Stimulated activated CD4-positive, alpha-beta T cell treated with anti-CD3 and anti-CD28 coated beads, Interleukin-15, amount 100 ng/mL, for 24 hours (primary cell): ENCODE measurements around the gene EPB41L5.
"Not testable (repeated sequence)": the region's sequence is repeated elsewhere in the genome, so short reads cannot be mapped to it uniquely, and the experiment has no call there.

Experiments
- DNase-seq: peaks from one replicate; pipeline ENCODE4 v3.0.0-alpha.2; 2020

The EPB41L5 gene

DNA sequence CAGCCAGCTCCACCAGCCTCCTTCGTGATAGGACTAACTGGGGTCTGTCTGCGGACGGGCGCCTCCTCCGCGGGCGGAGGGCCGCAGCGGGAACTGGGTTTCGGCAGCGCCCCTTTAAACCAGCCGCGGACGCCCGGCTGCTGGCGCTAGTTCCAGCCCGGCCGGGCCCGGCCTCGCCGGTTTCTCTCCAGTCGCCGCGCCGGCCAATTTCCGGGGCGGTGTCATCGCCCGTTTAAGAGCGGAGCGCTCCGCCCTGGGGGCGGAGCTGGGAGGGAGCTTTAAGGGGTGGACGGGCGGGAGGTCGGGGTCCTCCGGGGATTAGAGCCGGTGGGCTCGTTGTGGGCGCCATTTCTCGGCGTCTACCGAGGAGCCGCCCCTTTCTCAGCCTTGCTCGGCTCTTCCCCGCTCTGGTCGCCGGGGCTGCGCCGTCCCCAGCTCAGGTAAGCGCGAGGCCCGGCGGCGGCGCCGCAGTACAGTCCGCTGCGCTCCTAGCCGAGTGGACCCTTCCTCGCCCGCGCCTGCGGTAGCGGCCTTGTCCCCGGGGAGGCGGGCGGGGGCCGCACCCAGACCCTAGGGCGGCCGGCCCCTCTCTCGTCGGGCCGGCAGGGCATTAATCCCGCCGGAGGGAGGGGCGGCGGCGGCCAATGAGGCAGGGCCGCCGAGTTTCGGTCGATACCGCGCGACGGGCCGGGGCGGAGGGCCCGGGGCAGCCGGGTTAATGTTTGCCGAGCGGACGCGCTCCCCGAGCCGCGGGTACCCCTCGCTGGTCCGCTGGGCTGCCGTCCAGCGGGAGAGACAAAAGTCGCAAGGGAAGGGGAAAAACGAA is at the start of gene EPB41L5:
TSS of gene EPB41L5 (plus strand) at position 307 of the 826 bp plus-strand sequence. CDS start 6,008 bp downstream, outside the sequence.
- peak; percentile 89 for DNase-seq

DNA sequence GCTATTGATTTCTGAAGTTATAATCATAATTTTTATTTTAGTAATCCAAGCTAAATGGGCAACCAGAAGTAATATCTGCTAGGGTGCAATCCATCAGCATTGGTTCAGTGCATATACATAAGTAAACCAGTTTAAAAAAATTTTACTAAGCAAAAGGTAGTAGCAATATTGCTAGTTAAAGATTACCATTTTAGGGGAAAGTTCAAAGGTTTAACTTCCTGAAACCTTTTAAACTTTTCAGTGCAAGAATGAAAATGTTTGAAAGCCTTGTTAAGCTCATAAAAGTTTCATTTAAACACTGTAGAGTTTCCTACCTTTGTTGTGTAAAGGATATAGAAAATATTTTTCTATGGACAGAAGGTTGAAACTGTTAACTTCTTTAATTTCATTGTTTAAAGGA is 31.0 kb upstream of the EPB41L5 start:
- DNase-seq: no peak

DNA sequence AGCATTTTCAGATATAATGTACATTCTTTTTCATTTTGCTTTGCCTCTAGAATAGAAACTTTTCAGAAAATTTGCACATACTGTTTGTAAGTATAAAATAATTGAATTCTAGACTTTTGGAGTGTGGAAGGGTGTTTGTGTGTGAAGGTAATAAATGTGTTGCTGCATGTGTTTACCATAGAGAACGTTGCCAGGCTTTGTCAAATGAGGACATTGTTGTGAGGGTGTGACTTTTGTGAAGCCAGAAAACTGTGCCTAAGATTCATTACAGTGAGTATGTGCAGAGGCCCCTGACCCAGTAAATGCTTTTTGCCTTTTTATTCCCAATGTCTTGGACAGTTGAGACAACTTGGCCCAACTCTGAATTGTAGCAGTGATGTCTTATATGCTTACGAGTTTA is 30.4 kb upstream of the EPB41L5 start:
- DNase-seq: no peak

DNA sequence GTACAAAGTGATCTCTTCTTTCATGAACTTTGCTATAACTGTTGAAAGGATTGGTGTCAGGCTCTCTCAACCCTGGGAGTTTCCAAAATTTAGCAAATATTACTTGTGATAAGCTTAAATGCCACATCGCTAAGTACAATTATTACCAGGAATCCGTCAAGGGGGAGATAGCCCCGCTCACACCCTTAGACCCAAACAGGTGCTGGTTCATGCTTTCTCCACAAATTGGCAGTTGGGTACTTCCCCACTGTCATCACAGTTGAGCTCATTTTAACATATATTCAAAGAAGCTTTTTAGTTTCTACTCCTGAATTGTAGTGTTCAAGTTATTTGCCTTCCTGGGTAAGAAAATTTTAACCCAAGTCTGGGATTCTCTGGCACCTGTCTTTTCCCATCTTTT is 29.8 kb upstream of the EPB41L5 start:
- DNase-seq: no peak

DNA sequence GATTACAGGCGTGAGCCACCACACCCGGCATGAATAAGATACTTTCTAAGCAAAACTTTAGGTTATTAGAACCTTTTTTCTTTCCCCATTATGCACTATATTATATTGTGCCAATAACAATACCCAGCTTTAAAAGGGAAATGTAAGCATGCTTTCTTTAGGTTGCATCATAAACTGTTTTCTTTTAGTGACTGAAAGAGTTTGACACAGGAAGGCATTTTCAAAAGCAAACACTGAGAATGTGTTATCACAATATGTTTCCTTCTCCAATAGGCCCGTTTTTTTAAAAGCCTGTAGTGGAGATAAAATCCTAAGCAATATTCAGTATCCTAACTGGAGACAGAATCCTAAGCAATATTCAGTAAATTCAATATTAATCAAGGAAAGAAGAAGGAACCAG is 16.7 kb upstream of the EPB41L5 start:
- no peak for DNase-seq

DNA sequence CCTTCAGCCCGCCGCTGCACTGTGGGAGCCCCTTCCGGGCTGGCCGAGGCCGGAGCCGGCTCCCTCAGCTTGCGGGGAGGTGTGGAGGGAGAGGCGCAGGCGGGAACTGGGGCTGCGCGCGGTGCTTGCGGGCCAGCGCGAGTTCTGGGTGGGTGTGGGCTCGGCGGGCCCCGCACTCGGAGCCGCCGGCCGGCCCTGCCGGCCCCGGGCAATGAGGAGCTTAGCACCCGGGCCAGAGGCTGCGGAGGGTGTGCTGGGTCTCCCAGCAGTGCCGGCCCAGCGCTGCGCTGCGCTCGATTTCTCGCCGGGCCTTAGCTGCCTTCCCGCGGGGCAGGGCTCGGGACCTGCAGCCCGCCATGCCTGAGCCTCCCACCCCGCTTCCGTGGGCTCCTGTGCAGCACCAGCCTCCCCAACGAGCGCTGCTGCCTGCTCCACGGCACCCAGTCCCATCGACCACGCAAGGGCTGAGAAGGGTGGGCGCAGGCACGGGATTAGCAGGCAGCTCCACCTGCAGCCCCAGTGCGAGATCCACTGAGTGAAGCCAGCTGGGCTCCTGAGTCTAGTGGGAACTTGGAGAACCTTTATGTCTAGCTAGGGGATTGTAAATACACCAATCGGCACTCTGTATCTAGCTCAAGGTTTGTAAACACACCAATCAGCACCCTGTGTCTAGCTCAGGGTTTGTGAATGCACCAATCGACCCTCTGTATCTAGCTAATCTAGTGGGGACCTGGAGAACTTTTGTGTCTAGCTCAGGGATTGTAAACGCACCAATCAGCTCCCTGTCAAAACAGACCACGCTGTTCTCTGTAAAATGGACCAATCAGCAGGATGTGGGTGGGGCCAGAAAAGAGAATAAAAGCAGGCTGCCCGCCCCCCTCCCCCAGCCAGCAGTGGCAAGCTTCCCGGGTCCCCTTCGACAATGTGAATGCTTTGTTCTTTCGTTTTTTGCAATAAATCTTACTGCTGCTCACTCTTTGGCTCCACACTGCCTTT is 15.7 kb upstream of the EPB41L5 start:
- not testable (repeated sequence) for DNase-seq

DNA sequence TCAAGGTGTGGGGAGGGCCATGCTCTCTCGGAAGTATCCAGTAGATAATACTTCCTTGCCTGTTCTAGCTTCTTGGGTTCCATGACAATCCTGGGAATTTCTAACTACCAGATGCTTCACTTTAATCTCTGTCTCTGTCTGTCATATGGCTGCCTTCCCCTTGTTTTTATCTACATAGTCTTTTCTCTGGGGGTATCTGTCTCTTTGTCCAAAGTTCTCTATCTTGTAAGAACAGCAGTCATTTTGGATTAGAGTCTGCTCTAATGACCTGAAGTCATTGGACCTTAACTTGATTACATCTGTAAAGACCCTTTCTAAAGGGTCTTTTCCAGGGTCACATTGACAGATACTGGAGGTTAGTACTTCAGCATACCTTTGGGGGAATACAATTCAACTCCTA is 11.4 kb upstream of the EPB41L5 start:
- no peak for DNase-seq

DNA sequence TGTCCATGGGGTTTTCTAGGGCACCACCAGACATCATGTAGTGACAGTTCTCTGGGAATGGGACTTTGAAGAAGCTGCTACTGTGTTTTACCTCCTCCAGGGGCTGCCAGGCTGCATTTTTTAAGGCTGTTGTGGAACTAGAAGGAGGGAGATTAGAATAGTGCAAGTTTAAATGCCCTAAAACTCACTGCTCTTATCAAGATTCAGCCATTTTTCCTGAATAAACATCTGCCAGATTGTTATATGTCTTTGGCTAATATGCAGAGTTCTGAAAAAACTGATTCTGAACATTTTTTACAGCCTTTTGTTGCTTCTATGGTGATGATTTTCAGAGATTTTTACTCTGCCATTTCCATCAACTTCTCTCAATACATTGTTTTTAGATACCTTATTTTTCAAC is 8.6 kb upstream of the EPB41L5 start:
- DNase-seq: no peak

DNA sequence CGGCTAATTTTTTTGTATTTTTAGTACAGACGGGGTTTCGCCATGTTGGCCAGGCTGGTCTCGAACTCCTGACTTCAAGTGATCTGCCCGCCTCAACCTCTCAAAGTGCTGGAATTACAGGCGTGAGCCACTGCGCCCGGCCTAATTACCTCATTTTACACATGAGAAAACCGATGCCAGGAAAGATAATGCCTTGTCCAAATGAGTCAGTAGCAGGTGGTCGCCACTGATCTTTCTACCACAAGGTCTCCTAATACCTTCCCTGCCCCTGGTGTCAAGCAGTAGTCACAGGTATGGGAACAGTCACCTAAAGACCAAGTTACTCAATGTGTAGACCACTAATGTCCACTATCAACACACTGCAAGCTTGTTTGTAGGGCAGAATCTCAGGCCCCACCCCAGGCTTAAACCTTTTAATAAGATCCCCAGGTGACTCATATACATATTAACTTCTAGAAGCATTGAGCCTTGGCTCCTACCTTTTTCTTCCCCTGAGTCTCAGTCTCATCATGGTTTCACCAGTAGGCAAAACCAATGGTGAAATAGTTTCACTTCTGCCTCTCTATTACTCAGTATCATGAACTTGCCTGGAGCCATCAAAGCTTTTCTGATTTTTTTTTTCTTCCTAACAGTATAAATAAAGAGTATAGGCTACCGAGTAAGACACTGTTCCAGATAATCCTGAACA is 6.9 kb upstream of the EPB41L5 start:
- DNase-seq: no peak

DNA sequence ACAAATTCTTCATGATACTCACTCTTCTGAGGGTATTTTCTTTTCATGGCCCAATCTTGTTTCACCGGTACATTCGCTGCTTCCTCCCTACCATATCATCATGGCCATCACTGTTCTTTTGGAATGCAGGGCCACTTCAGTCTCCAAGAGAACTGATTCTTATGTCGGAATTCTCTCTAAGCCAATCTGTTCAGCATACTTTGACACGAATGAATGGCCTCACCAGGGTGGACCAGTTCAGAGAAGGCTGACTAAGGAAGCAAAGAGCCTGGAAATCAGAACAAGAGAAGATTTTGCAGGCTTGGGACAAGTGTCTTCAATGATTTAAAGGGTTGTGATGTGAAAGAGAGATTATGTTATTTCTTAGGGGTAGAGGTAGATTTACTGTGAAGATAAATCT is 5.0 kb upstream of the EPB41L5 start:
- DNase-seq: no peak

DNA sequence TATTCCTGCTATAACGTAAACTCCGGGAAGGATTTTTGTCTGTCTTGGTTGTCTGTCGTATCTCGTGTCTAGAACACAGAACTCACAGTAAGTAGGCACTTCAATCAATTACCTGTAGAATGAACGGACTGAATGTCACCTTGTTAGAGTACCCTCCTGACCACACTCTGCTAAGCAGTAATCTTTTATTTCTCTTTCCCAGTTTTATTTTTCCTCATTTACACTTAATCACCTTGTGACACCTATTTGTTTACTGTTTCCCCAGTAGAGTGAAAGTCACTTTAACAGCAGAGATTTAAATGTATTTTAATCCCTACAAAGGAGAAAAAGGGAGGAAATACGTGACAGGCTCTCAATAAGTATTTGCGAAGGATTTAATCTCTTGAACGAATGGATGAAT is 514 bp upstream of the EPB41L5 start:
- DNase-seq: no peak

DNA sequence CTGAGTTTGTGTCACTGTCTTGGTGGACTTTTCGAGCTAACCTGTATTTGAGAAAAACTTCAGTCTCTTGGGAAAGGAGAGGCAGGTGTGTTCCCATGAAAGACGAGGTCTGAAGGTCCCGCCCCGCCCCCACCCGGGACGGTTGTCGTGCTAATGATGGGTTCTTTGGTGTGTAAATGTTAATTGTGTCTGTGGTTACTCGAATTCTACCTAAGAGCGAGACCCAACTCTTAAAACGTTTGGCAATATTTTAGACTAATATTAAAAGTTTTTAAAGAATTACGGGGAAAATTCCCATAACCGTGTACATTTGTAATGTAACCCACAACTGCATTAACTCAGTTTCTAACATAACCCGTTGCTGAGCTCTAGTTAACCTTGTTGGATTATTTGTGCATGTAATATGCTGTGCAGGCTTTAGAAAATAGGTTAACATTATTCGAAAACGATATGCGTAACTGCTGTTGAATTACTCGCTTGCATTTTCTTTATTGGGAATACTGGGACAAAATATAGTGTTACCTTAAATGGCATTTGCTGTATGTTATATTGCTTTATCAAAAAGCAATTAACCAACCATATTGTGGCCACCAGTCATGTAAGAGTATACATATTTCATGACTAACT is 833 bp downstream of the EPB41L5 start:
- peak; percentile 22 for DNase-seq

DNA sequence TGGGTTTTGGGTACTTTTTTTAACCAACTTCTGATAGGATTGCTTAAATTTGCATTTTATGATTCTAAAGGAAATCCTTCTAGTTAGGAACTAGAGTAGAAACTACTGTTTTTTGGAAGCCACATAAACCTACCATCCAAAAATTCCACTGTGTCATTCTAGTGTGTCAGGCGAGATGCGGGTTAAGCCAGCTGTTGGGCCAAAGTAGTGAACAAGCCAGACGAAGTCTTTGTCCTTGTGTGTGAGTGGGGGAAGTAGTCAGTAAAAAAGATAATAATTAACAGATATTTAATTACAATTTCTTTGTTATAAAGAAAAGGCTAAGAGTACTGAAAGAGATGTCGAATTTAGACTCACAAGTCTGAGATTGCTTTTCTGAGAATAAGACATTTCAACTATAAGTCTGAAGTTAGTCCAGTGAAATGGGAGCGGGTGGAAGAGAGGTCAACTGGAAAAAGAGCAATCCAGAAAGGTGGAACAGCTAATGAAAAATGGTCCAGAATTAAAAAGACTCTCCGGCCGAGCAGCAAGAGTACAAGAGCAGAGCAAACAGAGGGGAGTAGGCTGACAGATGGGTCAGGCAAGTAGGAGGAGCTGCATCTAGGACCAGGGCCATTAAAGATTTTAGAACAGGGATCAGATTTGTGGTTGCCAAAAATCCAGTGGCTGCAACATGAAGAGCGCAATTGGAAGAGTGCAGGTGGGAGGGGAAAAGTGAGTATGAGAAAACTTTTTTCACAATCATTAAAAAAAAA is 1.5 kb downstream of the EPB41L5 start:
- DNase-seq: no peak

DNA sequence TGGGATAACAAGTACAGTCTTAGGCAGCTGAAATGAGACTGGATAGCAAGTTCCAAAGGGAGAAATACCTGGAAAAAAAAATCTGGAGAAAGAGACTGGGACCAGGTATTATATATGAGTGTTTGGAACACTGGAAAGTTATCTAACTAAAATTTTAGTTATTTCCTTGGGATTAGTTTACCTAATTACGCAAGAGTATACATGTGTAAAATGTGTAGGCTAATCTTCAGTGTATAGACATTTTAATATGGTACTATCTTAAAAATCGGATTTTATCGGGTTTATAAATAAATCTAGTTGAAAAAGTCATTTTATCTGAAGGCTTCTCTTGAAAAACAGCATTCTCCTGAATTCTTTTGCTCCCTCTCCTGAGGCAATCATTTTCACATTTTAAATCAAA is 3.9 kb downstream of the EPB41L5 start:
- no peak for DNase-seq

DNA sequence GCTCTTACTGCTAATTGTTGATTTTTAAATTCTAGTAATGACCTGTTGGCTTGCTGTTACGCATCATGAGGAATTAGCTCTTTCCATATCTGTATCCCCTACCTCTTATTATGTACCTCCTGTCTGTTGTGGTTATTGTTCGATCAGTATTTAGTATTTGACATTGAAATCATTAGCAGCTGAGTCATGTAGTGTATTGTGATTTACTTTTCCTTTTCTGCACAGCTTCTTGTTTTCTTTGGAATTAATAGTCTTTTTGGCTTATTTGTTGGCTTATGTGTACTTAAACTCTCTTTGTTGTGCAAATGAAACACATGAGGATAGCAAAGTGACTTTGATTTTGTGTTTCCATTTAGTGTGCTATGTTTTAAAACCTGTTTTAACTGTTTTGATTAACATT is 4.3 kb downstream of the EPB41L5 start:
- no peak for DNase-seq

DNA sequence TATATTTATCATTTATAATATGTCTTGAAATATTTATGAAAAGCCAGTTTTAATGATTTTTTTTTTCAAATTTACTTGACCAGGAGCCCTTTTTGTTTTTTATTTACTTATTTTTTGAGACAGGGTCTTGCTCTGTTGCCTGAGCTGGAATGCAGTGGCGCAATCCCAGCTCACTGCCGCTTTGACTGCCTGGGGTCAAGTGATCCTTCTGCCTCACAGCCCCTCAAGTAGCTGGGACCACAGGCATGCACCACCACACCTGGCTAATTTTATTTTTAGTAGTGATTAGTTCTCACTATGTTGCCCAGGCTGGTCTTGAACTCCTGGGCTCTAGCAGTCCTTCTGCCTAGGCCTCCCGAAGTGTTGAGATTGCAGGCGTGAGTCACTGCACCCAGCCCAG is 5.7 kb downstream of the EPB41L5 start:
- DNase-seq: no peak

DNA sequence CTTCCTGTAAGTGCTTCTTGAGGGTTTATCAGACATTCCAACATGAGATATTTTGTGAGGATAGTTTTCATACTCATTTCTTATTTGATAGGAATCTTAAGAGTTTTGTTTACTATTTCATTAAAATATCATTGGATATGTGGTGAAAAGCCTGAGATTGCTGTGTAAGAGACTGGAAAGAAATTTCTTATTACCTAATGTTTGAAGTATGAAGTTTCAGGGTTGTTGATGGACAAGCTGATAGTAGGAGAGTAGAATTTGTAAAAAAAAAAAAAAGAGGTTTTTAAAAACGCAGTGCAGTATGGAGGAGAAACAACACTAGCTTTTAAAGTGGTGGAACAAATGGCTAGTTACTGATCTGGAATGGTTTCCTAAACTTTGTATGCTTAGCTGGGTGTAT is 7.7 kb downstream of the EPB41L5 start:
- no peak for DNase-seq

DNA sequence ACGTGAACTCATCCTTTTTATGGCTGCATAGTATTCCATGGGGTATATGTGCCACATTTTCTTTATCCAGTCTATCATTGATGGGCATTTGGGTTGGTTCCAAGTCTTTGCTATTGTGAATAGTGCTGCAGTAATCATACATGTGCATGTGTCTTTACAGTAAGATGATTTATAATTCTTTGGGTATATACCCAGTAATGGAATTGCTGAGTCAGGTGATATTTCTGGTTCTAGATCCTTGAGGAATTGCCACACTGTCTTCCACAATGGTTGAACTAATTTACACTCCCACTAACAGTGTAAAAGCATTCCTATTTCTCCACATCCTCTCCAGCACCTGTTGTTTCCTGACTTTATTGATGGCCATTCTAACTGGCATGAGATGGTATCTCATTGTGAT is 9.6 kb downstream of the EPB41L5 start:
- DNase-seq: not testable (repeated sequence)

DNA sequence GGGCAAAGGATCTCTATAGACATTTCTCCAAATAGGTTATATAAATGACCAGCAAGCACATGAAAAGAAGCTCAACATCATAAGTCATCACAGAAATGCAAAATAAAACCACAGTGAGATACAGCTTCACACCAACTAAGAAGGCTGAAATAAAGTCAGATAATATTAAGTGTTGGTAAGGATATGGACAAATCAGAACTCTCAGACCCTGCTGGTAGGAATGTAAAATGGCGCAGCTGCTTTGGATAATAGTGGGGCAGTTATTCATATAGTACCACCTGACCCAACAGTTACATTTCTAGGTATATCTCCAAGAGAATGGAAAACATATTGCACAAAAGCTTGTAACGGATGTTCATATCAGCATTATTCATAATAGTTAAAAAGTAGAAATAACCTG is 14.0 kb downstream of the EPB41L5 start:
- DNase-seq: no peak

DNA sequence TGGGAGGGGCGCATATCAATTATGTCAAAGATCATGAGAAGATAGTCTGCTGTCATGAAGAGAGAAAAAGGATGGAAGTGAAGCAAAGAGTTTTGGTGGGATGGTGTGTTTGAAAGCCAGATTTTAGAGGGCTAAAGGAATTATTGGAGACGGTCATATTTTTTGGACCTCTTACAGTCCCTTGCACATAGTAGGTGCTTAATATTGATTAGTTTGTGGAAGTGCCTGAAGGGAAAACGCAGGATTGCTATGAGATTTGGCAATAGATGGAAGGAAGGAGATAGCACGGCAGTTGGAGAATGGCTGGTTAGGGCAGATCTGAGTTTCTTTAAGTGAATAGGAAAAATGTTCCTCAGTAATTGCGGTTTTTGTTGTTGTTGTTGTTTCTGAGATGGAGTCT is 15.9 kb downstream of the EPB41L5 start:
- no peak for DNase-seq

DNA sequence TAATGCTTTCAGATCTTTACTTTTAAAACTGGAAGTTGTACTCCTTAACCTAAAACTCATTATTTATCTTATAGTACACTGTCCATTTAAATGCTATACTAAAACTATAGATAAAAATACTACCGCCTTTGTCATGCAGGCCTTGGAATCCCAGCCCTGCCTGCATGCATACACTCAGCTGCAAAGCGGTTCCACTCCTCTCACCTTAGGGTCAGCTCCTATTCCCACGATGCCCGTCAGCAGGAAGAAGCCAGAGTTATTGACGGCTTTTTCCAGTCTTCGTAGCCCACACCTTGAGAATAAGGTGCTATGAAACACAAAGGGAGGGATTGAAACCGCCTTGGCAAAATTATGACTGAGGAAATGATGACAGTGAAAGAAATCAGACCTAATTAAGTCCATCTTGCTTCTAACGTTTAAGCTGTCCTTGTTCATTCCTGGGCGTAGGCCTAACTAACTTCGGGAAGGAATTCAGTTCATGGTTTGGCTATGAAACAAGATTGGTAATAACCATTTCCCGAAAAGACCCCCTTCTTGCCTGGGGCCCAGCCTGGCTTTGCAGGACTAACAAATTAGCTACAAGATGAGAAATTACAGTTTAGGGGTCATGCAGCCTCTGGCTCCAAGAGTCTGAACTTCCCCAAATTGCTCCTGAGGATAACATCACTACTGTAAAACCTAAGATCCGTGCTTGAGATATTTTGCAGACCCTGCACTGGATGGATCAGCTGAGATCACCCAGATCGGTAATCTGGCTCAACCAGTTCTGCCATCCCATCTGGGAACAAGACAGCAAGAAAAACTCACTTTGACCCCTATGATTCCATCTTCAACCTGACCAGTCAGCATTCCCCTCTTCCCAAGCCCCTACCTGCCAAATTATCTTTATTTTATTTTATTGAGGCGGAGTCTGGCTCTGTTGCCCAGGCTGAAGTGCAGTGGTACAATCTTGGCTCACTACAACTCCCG is 17.1 kb downstream of the EPB41L5 start:
- DNase-seq: no peak
